Left renal cortex interstitium (tissue), 4 donors: ENCODE data around the gene FAF1. TPM values are rescaled to one million over a fixed set of nuclear protein-coding genes. Genes with fewer than 3 reads are reported as not detected.
"Not testable (repeated sequence)": the region's sequence is repeated elsewhere in the genome, so short reads cannot be mapped to it uniquely, and the experiment has no call there.

ENCODE experiments used
- DNase-seq, 4 donors: peaks; one replicate each; pipeline ENCODE4 v3.0.0-alpha.2; 2013; ENCODE audit warnings: low read depth in 4 of 4, low spot score in 2 of 4, missing footprints in 1 of 4
- polyA plus RNA-seq, 4 donors: library from polyadenylated mRNA; unstranded; fragments of 120-200 nt; gene quantifications; one replicate each; pipeline ENCODE4 v1.2.1, GENCODE V29; 2013; ENCODE audit not compliant: insufficient read length in 4 of 4

Gene FAF1
- polyA plus RNA-seq, 4 donors: 50.6 to 67.7 (median 58.1) TPM

- DNase-seq: no peak
Measured at GRCh38 chr1:50858761-50859160, 101.3 kb downstream of the FAF1 start.

GRCh38 chr1:50857702-50858101 lies 102.4 kb downstream of the FAF1 start:
- DNase-seq: no peak

- no peak for DNase-seq
Measured at GRCh38 chr1:50853325-50853724, 106.7 kb downstream of the FAF1 start.

GRCh38 chr1:50852889-50853288 lies 107.2 kb downstream of the FAF1 start:
- no peak for DNase-seq

- DNase-seq: no peak
Measured at GRCh38 chr1:50851466-50851865, 108.6 kb downstream of the FAF1 start.

GRCh38 chr1:50851034-50851433 lies 109.0 kb downstream of the FAF1 start:
- no peak for DNase-seq

GRCh38 chr1:50847303-50847702 lies 112.8 kb downstream of the FAF1 start:
- DNase-seq: no peak

GRCh38 chr1:50846224-50846839 lies 113.7 kb downstream of the FAF1 start:
- DNase-seq: no peak

- DNase-seq: no peak
Measured at GRCh38 chr1:50841791-50842387, 118.2 kb downstream of the FAF1 start.

GRCh38 chr1:50836117-50836516 lies 124.0 kb downstream of the FAF1 start:
- no peak for DNase-seq

GRCh38 chr1:50833216-50833615 lies 126.9 kb downstream of the FAF1 start:
- no peak for DNase-seq

GRCh38 chr1:50832167-50832566 lies 127.9 kb downstream of the FAF1 start:
- no peak for DNase-seq

GRCh38 chr1:50831300-50832061 lies 128.6 kb downstream of the FAF1 start:
- DNase-seq: no peak

- no peak for DNase-seq
Measured at GRCh38 chr1:50830621-50831020, 129.4 kb downstream of the FAF1 start.

- no peak for DNase-seq
Measured at GRCh38 chr1:50829014-50829958, 130.8 kb downstream of the FAF1 start.

- no peak for DNase-seq
Measured at GRCh38 chr1:50827546-50827945, 132.5 kb downstream of the FAF1 start.

- not testable (repeated sequence) for DNase-seq
Measured at GRCh38 chr1:50826792-50827191, 133.3 kb downstream of the FAF1 start.

GRCh38 chr1:50822035-50822776 lies 137.9 kb downstream of the FAF1 start:
- DNase-seq: no peak

- DNase-seq: no peak
Measured at GRCh38 chr1:50820545-50820944, 139.5 kb downstream of the FAF1 start.

- DNase-seq: no peak
Measured at GRCh38 chr1:50812346-50812745, 147.7 kb downstream of the FAF1 start.
